Esophagus (tissue), 2 donors: Measurements from ENCODE around the gene GPR89A. TPM values are rescaled to one million over a fixed set of nuclear protein-coding genes. Genes with fewer than 3 reads are reported as not detected.
"Not testable (repeated sequence)": the region's sequence is repeated elsewhere in the genome, so short reads cannot be mapped to it uniquely, and the experiment has no call there.

Experiments
- H3K27ac ChIP-seq, 2 donors: one replicate each; pipeline ENCODE4 v1.5.1; 2013; ENCODE audit warnings: low read depth in 2 of 2, mild to moderate bottlenecking in 2 of 2, inconsistent platforms in 1 of 2, low read length in 1 of 2, moderate library complexity in 1 of 2
- H3K27me3 ChIP-seq, 2 donors: one replicate each; pipeline ENCODE4 v1.6.1; 2013; ENCODE audit warnings: low read length in 2 of 2, control low read depth in 1 of 2, mild to moderate bottlenecking in 1 of 2; ENCODE audit not compliant: insufficient read depth in 2 of 2, control insufficient read depth in 1 of 2
- H3K36me3 ChIP-seq, 2 donors: one replicate each; pipeline ENCODE4 v1.6.1; 2013; ENCODE audit warnings: low read length in 1 of 2; ENCODE audit not compliant: control insufficient read depth in 2 of 2, insufficient read depth in 2 of 2
- H3K4me1 ChIP-seq, 2 donors: one replicate each; pipeline ENCODE4 v1.6.1; 2013; ENCODE audit warnings: low read length in 1 of 2; ENCODE audit not compliant: control insufficient read depth in 2 of 2, insufficient read depth in 2 of 2
- H3K4me3 ChIP-seq, 2 donors: one replicate each; pipeline ENCODE4 v1.5.1; 2013; ENCODE audit warnings: low read length in 2 of 2, mild to moderate bottlenecking in 2 of 2, low read depth in 1 of 2, moderate library complexity in 1 of 2
- H3K9me3 ChIP-seq, 2 donors: one replicate each; pipeline ENCODE4 v1.6.1; 2013; ENCODE audit warnings: mild to moderate bottlenecking in 2 of 2, low read depth in 1 of 2, low read length in 1 of 2, moderate library complexity in 1 of 2; ENCODE audit not compliant: control insufficient read depth in 2 of 2, insufficient read depth in 1 of 2
- WGBS, 2 donors: extraction: QIAGEN DNeasy Blood & Tissue Kit; methylation state at CpG; one replicate each; pipeline ENCODE4 v1.1.7; 2013; 5-methylcytosine and 5-hydroxymethylcytosine counted together
- polyA plus RNA-seq, 2 donors: library from polyadenylated mRNA; stranded (reverse); fragments of 200-250 nt; gene quantifications; one replicate each; pipeline ENCODE4 v1.2.3, GENCODE V29; 2013
- donor health status: healthy with polysubstance abuse.
- donor health status: Bipolar disorder and iron deficiency.

Gene GPR89A
- polyA plus RNA-seq, 2 donors: 9.5 to 9.7 TPM

- 48 to 60% methylated on average over 3 of the region's 3 CpGs for WGBS, 2 donors
- no peaks in the 10 kb centered on the region for H3K27me3 ChIP-seq
- H3K4me3 ChIP-seq: no peak overlapping the region
- no peaks in the 10 kb centered on the region for H3K9me3 ChIP-seq
- H3K27ac ChIP-seq: no peak overlapping the region
- no peaks in the 10 kb centered on the region for H3K36me3 ChIP-seq
- H3K4me1 ChIP-seq: no peaks in the 10 kb centered on the region
These were observed 103.4 kb downstream of the GPR89A start for GRCh38 chr1:145711213-145711651.

DNA sequence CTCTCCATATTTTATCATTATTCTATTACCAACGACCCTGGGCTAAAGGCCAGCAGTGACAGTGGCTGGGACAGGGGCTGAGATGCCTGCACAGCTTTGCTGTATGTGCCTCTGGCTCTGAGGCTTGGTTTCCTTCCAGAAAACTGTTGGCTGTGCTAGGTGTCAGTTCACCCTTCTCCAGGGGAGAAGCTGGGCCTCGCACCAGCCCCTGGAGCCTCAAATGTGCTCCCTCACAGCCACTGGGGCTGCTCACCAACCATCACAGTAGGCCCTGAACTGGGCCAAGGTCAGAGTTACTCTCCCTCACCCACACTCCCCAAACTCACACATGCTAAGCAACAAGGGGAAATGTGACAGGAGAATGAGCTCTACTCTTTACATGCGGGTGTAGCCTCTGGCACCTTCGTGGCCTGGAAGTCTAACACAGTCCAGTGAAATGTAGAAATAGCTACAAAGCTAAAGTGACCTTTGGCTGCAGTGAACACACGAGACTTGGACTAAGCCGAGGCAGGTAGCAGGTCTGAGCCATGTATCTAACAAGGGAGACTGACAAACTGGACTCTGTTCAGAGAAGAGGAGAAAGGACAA lies 106.8 kb downstream of the GPR89A start:
- Histone ChIP-seq H3K27ac (no peak overlapping the region), H3K4me1 (peaks cover 0 to 2% of the 10 kb centered on the region in 2 donors), H3K9me3 (no peaks in the 10 kb centered on the region), H3K36me3 (no peaks in the 10 kb centered on the region), H3K27me3 (no peaks in the 10 kb centered on the region), H3K4me3 (no peak overlapping the region)
- 58 to 70% methylated on average over 6 of the region's 6 CpGs for WGBS, 2 donors

- peaks cover 3% of the 10 kb centered on the region in 2 donors for H3K4me1 ChIP-seq
- no peak overlapping the region for H3K27ac ChIP-seq
- no peaks in the 10 kb centered on the region for H3K9me3 ChIP-seq
- no peak overlapping the region for H3K4me3 ChIP-seq
- H3K27me3 ChIP-seq: no peaks in the 10 kb centered on the region
- no peaks in the 10 kb centered on the region for H3K36me3 ChIP-seq
- 69 to 75% methylated on average over 10 of the region's 10 CpGs for WGBS, 2 donors
These were observed 109.0 kb downstream of the GPR89A start for GRCh38 chr1:145716641-145717345.

GRCh38 chr1:145717833-145718232 lies 110.0 kb downstream of the GPR89A start:
- Histone ChIP-seq H3K4me3 (no peak overlapping the region), H3K36me3 (no peaks in the 10 kb centered on the region), H3K9me3 (no peaks in the 10 kb centered on the region), H3K27ac (no peak overlapping the region), H3K4me1 (peaks cover 3% of the 10 kb centered on the region in 2 donors), H3K27me3 (no peaks in the 10 kb centered on the region)
- WGBS, 2 donors: 44 to 63% methylated on average over 1 of the region's 1 CpG

GRCh38 chr1:145718465-145718864 lies 110.7 kb downstream of the GPR89A start:
- H3K4me1 ChIP-seq, H3K36me3 ChIP-seq, H3K27ac ChIP-seq, H3K27me3 ChIP-seq, H3K4me3 ChIP-seq, H3K9me3 ChIP-seq: not testable (repeated sequence)
- 94 to 95% methylated on average over 5 of the region's 5 CpGs for WGBS, 2 donors

GRCh38 chr1:145719230-145720079 lies 111.7 kb downstream of the GPR89A start, which contains the start of gene CD160:
Gene CD160, plus strand, starts transcription at chr1:145719499. Its CDS starts 8,829 bp downstream, at chr1:145728328.
- no peak within 1 kb of the TSS for H3K27ac ChIP-seq

More at GRCh38 chr1:145719230-145720079, 111.7 kb downstream of the GPR89A start, which contains the start of gene CD160:
- Histone ChIP-seq H3K4me1 (peaks cover 3% of the 10 kb centered on the region in 2 donors), H3K27me3 (no peaks in the 10 kb centered on the region), H3K36me3 (no peaks in the 10 kb centered on the region), H3K9me3 (no peaks in the 10 kb centered on the region), H3K4me3 (no peak within 1 kb of the TSS)
- 85% methylated on average over 12 of the region's 12 CpGs for WGBS, 2 donors

Other genes starting within 250 kb of the GPR89A start
- under 1 TPM; 0.46 to 0.47 TPM for gene NBPF20, start 182.4 kb upstream of the GPR89A start, polyA plus RNA-seq
- gene PDZK1, start 99.4 kb downstream of the GPR89A start, polyA plus RNA-seq: under 1 TPM; 0.04 to 0.05 TPM
- under 1 TPM; 0.05 to 0.71 TPM for gene CD160, start 111.5 kb downstream of the GPR89A start, polyA plus RNA-seq
- 1 to 10 TPM; 3.4 to 4.8 TPM for gene RNF115, start 216.1 kb downstream of the GPR89A start, polyA plus RNA-seq
- gene POLR3C, start 216.2 kb downstream of the GPR89A start, polyA plus RNA-seq: 10 to 100 TPM in 1 of 2 donors, 1 to 10 TPM in 1; 9.0 to 15.1 TPM
- 1 to 10 TPM; 1.5 to 2.2 TPM for gene NUDT17, start 237.6 kb downstream of the GPR89A start, polyA plus RNA-seq